SJSA1 (cell line): ENCODE measurements around the gene CYP4B1. TPM values are rescaled to one million over a fixed set of nuclear protein-coding genes. Genes with fewer than 3 reads are reported as not detected.
"Not testable (repeated sequence)": the region's sequence is repeated elsewhere in the genome, so short reads cannot be mapped to it uniquely, and the experiment has no call there.

Experiments used
- DNase-seq, 2 experiments: peaks; one replicate each; pipeline ENCODE4 v3.0.0-alpha.2; 2015 to 2020; ENCODE audit warnings: low spot score in 2 of 2, low read depth in 1 of 2
- H3K27ac ChIP-seq: fragments of 250-450 bp; sonication (Bioruptor Pico); 2 replicates; pipeline ENCODE4 v1.5.1; 2020; ENCODE audit warnings: mild to moderate bottlenecking, moderate library complexity
- H3K27me3 ChIP-seq: fragments of 250-450 bp; sonication (Bioruptor Pico); replicated peaks from 2 replicates; pipeline ENCODE4 v1.5.1; 2020; ENCODE audit warnings: mild to moderate bottlenecking, moderate library complexity
- H3K36me3 ChIP-seq: fragments of 250-450 bp; sonication (Bioruptor Pico); 2 replicates; pipeline ENCODE4 v1.5.1; 2020; ENCODE audit warnings: mild to moderate bottlenecking
- H3K4me1 ChIP-seq: fragments of 250-450 bp; sonication (Bioruptor Pico); replicated peaks from 2 replicates; pipeline ENCODE4 v1.6.1; 2021; ENCODE audit warnings: mild to moderate bottlenecking
- H3K4me3 ChIP-seq: fragments of 250-450 bp; sonication (Bioruptor Pico); 2 replicates; pipeline ENCODE4 v1.5.1; 2020; ENCODE audit warnings: mild to moderate bottlenecking
- H3K9me3 ChIP-seq: fragments of 250-450 bp; sonication (Bioruptor Pico); replicated peaks from 2 replicates; pipeline ENCODE4 v1.5.1; 2020; ENCODE audit warnings: mild to moderate bottlenecking
- total RNA-seq: library from RNA; depleted of rRNA; stranded (reverse); fragments of >200 nt; shearing (Covaris generic); gene quantifications from 2 replicates; pipeline ENCODE4 v1.2.3, GENCODE V29; 2014

CYP4B1 gene
- total RNA-seq, 1 experiment from 2014 or later: not detected

- Histone ChIP-seq H3K4me1 (no peaks in the 10 kb centered on the region), H3K27me3 (no peaks in the 10 kb centered on the region), H3K27ac (no peak overlapping the region), H3K4me3 (no peak overlapping the region), H3K9me3 (peaks cover 5% of the 10 kb centered on the region), H3K36me3 (no peaks in the 10 kb centered on the region)
- no peak for DNase-seq
These were observed 29.7 kb upstream of the CYP4B1 start for GRCh38 chr1:46769028-46769740.

GRCh38 chr1:46770541-46770940 is 28.3 kb upstream of the CYP4B1 start:
- no peak overlapping the region for H3K27ac ChIP-seq
- H3K27me3 ChIP-seq: no peaks in the 10 kb centered on the region
- no peaks in the 10 kb centered on the region for H3K4me1 ChIP-seq
- no peak overlapping the region for H3K4me3 ChIP-seq
- H3K36me3 ChIP-seq: no peaks in the 10 kb centered on the region
- DNase-seq: no peak
- H3K9me3 ChIP-seq: peaks cover 5% of the 10 kb centered on the region

- Histone ChIP-seq H3K4me1 (no peaks in the 10 kb centered on the region), H3K27ac (no peak overlapping the region), H3K4me3 (no peak overlapping the region), H3K27me3 (0 out of 2 replicates have a peak, but pooled peaks cover 4% of the 10 kb centered on the region), H3K36me3 (no peaks in the 10 kb centered on the region), H3K9me3 (peaks cover 5% of the 10 kb centered on the region)
- DNase-seq: no peak
These were observed 26.3 kb upstream of the CYP4B1 start for GRCh38 chr1:46772571-46772970.

- H3K27ac ChIP-seq: no peak overlapping the region
- no peaks in the 10 kb centered on the region for H3K4me1 ChIP-seq
- DNase-seq: no peak
- peaks cover 5% of the 10 kb centered on the region; the same call in 1 of the 2 replicates for H3K9me3 ChIP-seq
- H3K27me3 ChIP-seq: 0 out of 2 replicates have a peak, but pooled peaks cover 4% of the 10 kb centered on the region
- no peaks in the 10 kb centered on the region for H3K36me3 ChIP-seq
- H3K4me3 ChIP-seq: no peak overlapping the region
These were observed 24.5 kb upstream of the CYP4B1 start for GRCh38 chr1:46774297-46774696.

- H3K4me3 ChIP-seq, H3K36me3 ChIP-seq, H3K9me3 ChIP-seq, DNase-seq, H3K27ac ChIP-seq, H3K27me3 ChIP-seq, H3K4me1 ChIP-seq: not testable (repeated sequence)
These were observed 20.4 kb upstream of the CYP4B1 start for GRCh38 chr1:46778456-46778855.

GRCh38 chr1:46784666-46785065 is 14.2 kb upstream of the CYP4B1 start:
- Histone ChIP-seq H3K27me3 (no peaks in the 10 kb centered on the region), H3K27ac (no peak overlapping the region), H3K36me3 (no peaks in the 10 kb centered on the region), H3K4me3 (no peak overlapping the region), H3K9me3 (no peaks in the 10 kb centered on the region), H3K4me1 (no peaks in the 10 kb centered on the region)
- no peak for DNase-seq

GRCh38 chr1:46788634-46789033 is 10.2 kb upstream of the CYP4B1 start:
- H3K4me1 ChIP-seq: not testable (repeated sequence)

GRCh38 chr1:46790446-46791101 is 8.3 kb upstream of the CYP4B1 start:
- no peak for DNase-seq
- H3K36me3 ChIP-seq: no peaks in the 10 kb centered on the region
- H3K27me3 ChIP-seq: 0 out of 2 replicates have a peak, but pooled peaks cover 3% of the 10 kb centered on the region
- H3K9me3 ChIP-seq: no peaks in the 10 kb centered on the region
- no peaks in the 10 kb centered on the region for H3K4me1 ChIP-seq
- H3K27ac ChIP-seq: no peak overlapping the region
- no peak overlapping the region for H3K4me3 ChIP-seq

More at GRCh38 chr1:46788634-46789033, 10.2 kb upstream of the CYP4B1 start:
- not testable (repeated sequence) for H3K27ac ChIP-seq, H3K36me3 ChIP-seq, DNase-seq, H3K4me3 ChIP-seq, H3K9me3 ChIP-seq, H3K27me3 ChIP-seq

- Histone ChIP-seq H3K27me3 (0 out of 2 replicates have a peak, but pooled peaks cover 3% of the 10 kb centered on the region), H3K4me3 (no peak overlapping the region), H3K36me3 (no peaks in the 10 kb centered on the region), H3K9me3 (no peaks in the 10 kb centered on the region), H3K27ac (no peak overlapping the region), H3K4me1 (no peaks in the 10 kb centered on the region)
- no peak for DNase-seq
These were observed 5.7 kb upstream of the CYP4B1 start for GRCh38 chr1:46793126-46793525.

GRCh38 chr1:46797696-46798470 is 963 bp upstream of the CYP4B1 start:
- no peaks in the 10 kb centered on the region for H3K9me3 ChIP-seq
- no peaks in the 10 kb centered on the region for H3K4me1 ChIP-seq
- H3K36me3 ChIP-seq: no peaks in the 10 kb centered on the region
- H3K4me3 ChIP-seq: no peak overlapping the region
- no peak overlapping the region for H3K27ac ChIP-seq
- H3K27me3 ChIP-seq: no peaks in the 10 kb centered on the region
- DNase-seq: no peak

- no peaks in the 10 kb centered on the region for H3K4me1 ChIP-seq
- no peaks in the 10 kb centered on the region for H3K27me3 ChIP-seq
- H3K27ac ChIP-seq: no peak overlapping the region
These were observed 1.9 kb downstream of the CYP4B1 start for GRCh38 chr1:46800742-46801141.

GRCh38 chr1:46801323-46802055 is 2.6 kb downstream of the CYP4B1 start:
- Histone ChIP-seq H3K9me3 (no peaks in the 10 kb centered on the region), H3K4me3 (no peak overlapping the region), H3K4me1 (no peaks in the 10 kb centered on the region), H3K36me3 (no peaks in the 10 kb centered on the region), H3K27ac (no peak overlapping the region), H3K27me3 (no peaks in the 10 kb centered on the region)
- no peak for DNase-seq

More at GRCh38 chr1:46800742-46801141, 1.9 kb downstream of the CYP4B1 start:
- H3K4me3 ChIP-seq: no peak overlapping the region
- H3K36me3 ChIP-seq: no peaks in the 10 kb centered on the region
- DNase-seq: no peak
- no peaks in the 10 kb centered on the region for H3K9me3 ChIP-seq

GRCh38 chr1:46802081-46802480 is 3.2 kb downstream of the CYP4B1 start:
- no peaks in the 10 kb centered on the region for H3K36me3 ChIP-seq
- no peaks in the 10 kb centered on the region for H3K4me1 ChIP-seq
- no peak for DNase-seq
- H3K9me3 ChIP-seq: no peaks in the 10 kb centered on the region
- no peak overlapping the region for H3K4me3 ChIP-seq
- H3K27ac ChIP-seq: no peak overlapping the region
- no peaks in the 10 kb centered on the region for H3K27me3 ChIP-seq
